Measurements from ENCODE around the gene MANBA. TPM values are rescaled to one million over a fixed set of nuclear protein-coding genes. Genes with fewer than 3 reads are reported as not detected.

MANBA gene
- total and polyA plus RNA-seq, 2 of the 13 experiments (the other 11 are each of a cell fraction or from before 2014, with no cell fraction given), result 11.7 to 33.3 TPM

- TF ChIP-seq ATAD3A (CRISPR knock-in tag; IDR thresholded peaks at IDR 0.05), result no peak
- no peak for TF ChIP-seq CC2D1A (CRISPR knock-in tag; IDR thresholded peaks at IDR 0.05)
- TF ChIP-seq PLRG1 (conservative IDR thresholded peaks at IDR 0.05), result no peak
- no peak for TF ChIP-seq ZNF770 (CRISPR knock-in tag; IDR thresholded peaks at IDR 0.05)
- TF ChIP-seq, protein P1, sequence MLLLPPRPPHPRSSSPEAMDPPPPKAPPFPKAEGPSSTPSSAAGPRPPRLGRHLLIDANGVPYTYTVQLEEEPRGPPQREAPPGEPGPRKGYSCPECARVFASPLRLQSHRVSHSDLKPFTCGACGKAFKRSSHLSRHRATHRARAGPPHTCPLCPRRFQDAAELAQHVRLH (CRISPR knock-in tag; IDR thresholded peaks at IDR 0.05; ENCODE audit: borderline replicate concordance, low read depth), result peak; percentile 58; the same call in 1 of the 2 replicates
- peak in 1 of 2 experiments; percentile 61; a peak in 2 of 4 replicates for TF ChIP-seq KLF16 (CRISPR knock-in tag; IDR thresholded peaks at IDR 0.05)
- peak; percentile 88; the same call in 1 of the 2 replicates for TF ChIP-seq ARID4A (CRISPR knock-in tag; IDR thresholded peaks at IDR 0.05; ENCODE audit: borderline replicate concordance)
- TF ChIP-seq SRSF1 (optimal IDR thresholded peaks at IDR 0.05; ENCODE audit: low read depth, low read length), result peak; percentile 31
- TF ChIP-seq ASH2L (IDR thresholded peaks at IDR 0.05; ENCODE audit: insufficient read length, low read depth, low read length), result no peak
- peak; percentile 45; the same call in 1 of the 2 replicates for TF ChIP-seq SPEN (CRISPR knock-in tag; IDR thresholded peaks at IDR 0.05; ENCODE audit: low read depth)
- peak; percentile 96 for TF ChIP-seq ZFX (CRISPR knock-in tag; IDR thresholded peaks at IDR 0.05; ENCODE audit: low read depth)
- TF ChIP-seq, protein P2, sequence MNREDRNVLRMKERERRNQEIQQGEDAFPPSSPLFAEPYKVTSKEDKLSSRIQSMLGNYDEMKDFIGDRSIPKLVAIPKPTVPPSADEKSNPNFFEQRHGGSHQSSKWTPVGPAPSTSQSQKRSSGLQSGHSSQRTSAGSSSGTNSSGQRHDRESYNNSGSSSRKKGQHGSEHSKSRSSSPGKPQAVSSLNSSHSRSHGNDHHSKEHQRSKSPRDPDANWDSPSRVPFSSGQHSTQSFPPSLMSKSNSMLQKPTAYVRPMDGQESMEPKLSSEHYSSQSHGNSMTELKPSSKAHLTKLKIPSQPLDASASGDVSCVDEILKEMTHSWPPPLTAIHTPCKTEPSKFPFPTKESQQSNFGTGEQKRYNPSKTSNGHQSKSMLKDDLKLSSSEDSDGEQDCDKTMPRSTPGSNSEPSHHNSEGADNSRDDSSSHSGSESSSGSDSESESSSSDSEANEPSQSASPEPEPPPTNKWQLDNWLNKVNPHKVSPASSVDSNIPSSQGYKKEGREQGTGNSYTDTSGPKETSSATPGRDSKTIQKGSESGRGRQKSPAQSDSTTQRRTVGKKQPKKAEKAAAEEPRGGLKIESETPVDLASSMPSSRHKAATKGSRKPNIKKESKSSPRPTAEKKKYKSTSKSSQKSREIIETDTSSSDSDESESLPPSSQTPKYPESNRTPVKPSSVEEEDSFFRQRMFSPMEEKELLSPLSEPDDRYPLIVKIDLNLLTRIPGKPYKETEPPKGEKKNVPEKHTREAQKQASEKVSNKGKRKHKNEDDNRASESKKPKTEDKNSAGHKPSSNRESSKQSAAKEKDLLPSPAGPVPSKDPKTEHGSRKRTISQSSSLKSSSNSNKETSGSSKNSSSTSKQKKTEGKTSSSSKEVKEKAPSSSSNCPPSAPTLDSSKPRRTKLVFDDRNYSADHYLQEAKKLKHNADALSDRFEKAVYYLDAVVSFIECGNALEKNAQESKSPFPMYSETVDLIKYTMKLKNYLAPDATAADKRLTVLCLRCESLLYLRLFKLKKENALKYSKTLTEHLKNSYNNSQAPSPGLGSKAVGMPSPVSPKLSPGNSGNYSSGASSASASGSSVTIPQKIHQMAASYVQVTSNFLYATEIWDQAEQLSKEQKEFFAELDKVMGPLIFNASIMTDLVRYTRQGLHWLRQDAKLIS (CRISPR knock-in tag; IDR thresholded peaks at IDR 0.05), result 0 out of 2 replicates have a peak, but pooled peaks have one; percentile 81
- TF ChIP-seq, protein P3, sequence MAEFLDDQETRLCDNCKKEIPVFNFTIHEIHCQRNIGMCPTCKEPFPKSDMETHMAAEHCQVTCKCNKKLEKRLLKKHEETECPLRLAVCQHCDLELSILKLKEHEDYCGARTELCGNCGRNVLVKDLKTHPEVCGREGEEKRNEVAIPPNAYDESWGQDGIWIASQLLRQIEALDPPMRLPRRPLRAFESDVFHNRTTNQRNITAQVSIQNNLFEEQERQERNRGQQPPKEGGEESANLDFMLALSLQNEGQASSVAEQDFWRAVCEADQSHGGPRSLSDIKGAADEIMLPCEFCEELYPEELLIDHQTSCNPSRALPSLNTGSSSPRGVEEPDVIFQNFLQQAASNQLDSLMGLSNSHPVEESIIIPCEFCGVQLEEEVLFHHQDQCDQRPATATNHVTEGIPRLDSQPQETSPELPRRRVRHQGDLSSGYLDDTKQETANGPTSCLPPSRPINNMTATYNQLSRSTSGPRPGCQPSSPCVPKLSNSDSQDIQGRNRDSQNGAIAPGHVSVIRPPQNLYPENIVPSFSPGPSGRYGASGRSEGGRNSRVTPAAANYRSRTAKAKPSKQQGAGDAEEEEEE (CRISPR knock-in tag; IDR thresholded peaks at IDR 0.05; ENCODE audit: borderline replicate concordance), result no peak
- TF ChIP-seq TEAD3 (CRISPR knock-in tag; optimal IDR thresholded peaks at IDR 0.05; ENCODE audit: borderline replicate concordance), result peak; percentile 26
These were observed at the start of gene MANBA (continued) for GRCh38 chr4:102760645-102761295.
